H1 (cell line): Measurements from ENCODE around the gene TMEM178B.

ENCODE experiments used
- EZH2 ChIP-seq: fragments of 200-600 bp; sonication (generic); IDR thresholded peaks from 2 replicates; pipeline ENCODE4 v1.7.1; 2012; ENCODE audit warnings: low read depth, mild to moderate bottlenecking, moderate library complexity, low read length, inconsistent platforms; ENCODE audit not compliant: severe bottlenecking
- JUN ChIP-seq: IDR thresholded peaks from 2 replicates; pipeline ENCODE4 v1.6.1; 2011; ENCODE audit warnings: low read depth, mild to moderate bottlenecking, improper control_type of control experiment, low read length
- POLR2A ChIP-seq, 2 experiments: IDR thresholded peaks; 1 replicate in 1 of 2; 2 replicates in 1 of 2; pipeline ENCODE4 v1.6.1; 2011; ENCODE audit warnings: low read depth in 2 of 2, low read length in 2 of 2, mild to moderate bottlenecking in 2 of 2; ENCODE audit errors: control extremely low read depth in 1 of 2
- POLR2AphosphoS5 ChIP-seq: IDR thresholded peaks from 2 replicates; pipeline ENCODE4 v1.6.1; 2011; ENCODE audit warnings: low read depth, low read length
- ZNF274 ChIP-seq: IDR thresholded peaks from 2 replicates; pipeline ENCODE4 v1.7.0; 2012; ENCODE audit warnings: low read length, borderline replicate concordance; ENCODE audit errors: extremely low read depth

- TF ChIP-seq POLR2AphosphoS5 (no peak), EZH2 (no peak), POLR2A (IDR thresholded peaks at IDR 0.05; ENCODE audit: control extremely low read depth in 1 of 2, low read depth in 2 of 2, low read length in 2 of 2) (no peak), ZNF274 (no peak), JUN (no peak)
These were observed 381.9 kb downstream of the TMEM178B start for GRCh38 chr7:141455723-141456122.
